Ovary (tissue), 3 donors: ENCODE results near the gene NOC3L.

ENCODE experiments used
- CTCF ChIP-seq, 3 donors: fragments of 450-650 bp in 2 of 3; fragments of 200-600 bp in 1 of 3; IDR thresholded peaks; one replicate each; pipeline versions ENCODE4 v1.5.1 to v1.8.0; 2016 to 2022; ENCODE audit warnings: antibody characterized with exemption in 3 of 3, mild to moderate bottlenecking in 1 of 3
- POLR2A ChIP-seq: fragments of 450-650 bp; IDR thresholded peaks from one replicate; pipeline ENCODE4 v1.6.1; 2017; ENCODE audit warnings: antibody characterized with exemption, mild to moderate bottlenecking, moderate library complexity
- donor health status: DM: no; HTN: no; CAD: no.

GRCh38 chr10:94375374-94375773 lies 12.6 kb upstream of the NOC3L start:
- TF ChIP-seq POLR2A, result no peak
- no peak for TF ChIP-seq CTCF (IDR thresholded peaks at IDR 0.05)
